Fibroblast of lung (primary cell): ENCODE results near the gene PPM1G. TPM values are rescaled to one million over a fixed set of nuclear protein-coding genes. Genes with fewer than 3 reads are reported as not detected.

ENCODE experiments used
- DNase-seq, 2 donors: peaks; one replicate each; pipeline versions ENCODE4 v3.0.0 to v3.0.0-alpha.2; 2010; ENCODE audit warnings: low read depth in 2 of 2
- H2AFZ ChIP-seq: 2 replicates; pipeline ENCODE4 v1.5.1; 2012; ENCODE audit warnings: low read length, control low read depth, inconsistent platforms
- H3K27ac ChIP-seq: 2 replicates; pipeline ENCODE4 v1.5.1; 2011; ENCODE audit warnings: low read length, control low read depth; ENCODE audit not compliant: insufficient read depth
- H3K27me3 ChIP-seq: 2 replicates; pipeline ENCODE4 v1.5.1; 2011; ENCODE audit warnings: mild to moderate bottlenecking, low read length; ENCODE audit not compliant: control insufficient read depth, insufficient read depth
- H3K36me3 ChIP-seq: 2 replicates; pipeline ENCODE4 v1.5.1; 2011; ENCODE audit warnings: low read length; ENCODE audit not compliant: control insufficient read depth, insufficient read depth
- H3K4me1 ChIP-seq: 2 replicates; pipeline ENCODE4 v1.5.1; 2011; ENCODE audit warnings: low read length; ENCODE audit not compliant: control insufficient read depth, insufficient read depth; ENCODE audit errors: extremely low read depth
- H3K4me2 ChIP-seq: 2 replicates; pipeline ENCODE4 v1.5.1; 2011; ENCODE audit warnings: low read length, control low read depth; ENCODE audit not compliant: insufficient read depth; ENCODE audit errors: extremely low read depth
- H3K4me3 ChIP-seq, 4 experiments: fragments of 200-600 bp in 1 of 4; sonication (generic) in 1 of 4; replicated peaks in 1 of 4; 2 replicates each; pipeline ENCODE4 v1.5.1; 2011 to 2016; ENCODE audit warnings: low read length in 4 of 4, low read depth in 3 of 4, mild to moderate bottlenecking in 3 of 4, control low read depth in 2 of 4, inconsistent platforms in 1 of 4, mixed read lengths in 1 of 4; ENCODE audit not compliant: insufficient read depth in 1 of 4; ENCODE audit errors: control extremely low read depth in 1 of 4
- H3K79me2 ChIP-seq: 2 replicates; pipeline ENCODE4 v1.5.1; 2012; ENCODE audit warnings: mild to moderate bottlenecking, low read length, inconsistent platforms; ENCODE audit not compliant: control insufficient read depth, insufficient read depth
- H3K9ac ChIP-seq: 2 replicates; pipeline ENCODE4 v1.5.1; 2011; ENCODE audit warnings: mild to moderate bottlenecking, low read length, control low read depth; ENCODE audit not compliant: insufficient read depth
- H3K9me3 ChIP-seq: 2 replicates; pipeline ENCODE4 v1.5.1; 2012; ENCODE audit warnings: low read depth, low read length; ENCODE audit not compliant: control insufficient read depth, insufficient read depth
- H4K20me1 ChIP-seq: 2 replicates; pipeline ENCODE4 v1.5.1; 2011; ENCODE audit warnings: low read length; ENCODE audit not compliant: control insufficient read depth, insufficient read depth; ENCODE audit errors: extremely low read depth
- CTCF ChIP-seq, 2 donors: IDR thresholded peaks in 1 of 2; conservative IDR thresholded peaks in 1 of 2; 1 replicate in 1 of 2; 2 replicates in 1 of 2; pipeline ENCODE4 v1.5.1; 2011 to 2012; ENCODE audit warnings: low read length in 2 of 2, control low read depth in 1 of 2, inconsistent platforms in 1 of 2, low read depth in 1 of 2, mild to moderate bottlenecking in 1 of 2
- EZH2 ChIP-seq: IDR thresholded peaks from 2 replicates; pipeline ENCODE4 v1.5.1; 2012; ENCODE audit warnings: low read length, control low read depth, mild to moderate bottlenecking; ENCODE audit errors: missing control alignments
- polyA minus RNA-seq: library from RNA; depleted of rRNA, polyadenylated mRNA; stranded (reverse); fragments of >200 nt; gene quantifications from 2 replicates; pipeline ENCODE4 v1.2.3, GENCODE V29; 2011; ENCODE audit warnings: low replicate concordance
- polyA plus RNA-seq, 2 donors: library from polyadenylated mRNA; depleted of rRNA in 1 of 2; stranded (reverse) in 1 of 2; unstranded in 1 of 2; fragments of >200 nt; gene quantifications; 2 replicates each; pipeline ENCODE4 v1.2.1, GENCODE V29; 2011 to 2012; ENCODE audit warnings: missing spikeins in 1 of 2
- total RNA-seq: library from RNA; depleted of rRNA; stranded (reverse); fragments of >200 nt; gene quantifications from 2 replicates; pipeline ENCODE4 v1.2.1, GENCODE V29; 2014

Gene PPM1G
- total RNA-seq, result 63.4 and 67.0 TPM in 2 replicates
- polyA plus RNA-seq, result 54.7 and 85.4 TPM in 2 replicates
- 68.1 and 109 TPM in 2 replicates for polyA plus RNA-seq (2012)
- 37.9 and 63.0 TPM in 2 replicates for polyA minus RNA-seq

- H3K9ac ChIP-seq, result peak within 1 kb of the TSS; percentile 85
- peak within 1 kb of the TSS; percentile 83 for H3K27ac ChIP-seq
- no peaks in the 10 kb centered on the region for H3K27me3 ChIP-seq
- TF ChIP-seq CTCF (conservative IDR thresholded peaks at IDR 0.05 in 1 of 2, IDR thresholded peaks at IDR 0.05 in 1 of 2; ENCODE audit: low read depth in 1 of 2, low read length in 2 of 2) (no peak), EZH2 (no peak)
- peak within 1 kb of the TSS; percentile 94 for H2AFZ ChIP-seq
- H3K36me3 ChIP-seq, result no peaks in the 10 kb centered on the region
- DNase-seq, result peak; percentile 88 to 89
- peaks cover 42% of the 10 kb centered on the region for H3K79me2 ChIP-seq
- no peaks in the 10 kb centered on the region for H3K9me3 ChIP-seq
- H3K4me3 ChIP-seq, result peak within 1 kb of the TSS; percentile 85 to 95 (median 88)
- H3K4me2 ChIP-seq, result peak within 1 kb of the TSS; percentile 92
- no peaks in the 10 kb centered on the region for H3K4me1 ChIP-seq
- no peaks in the 10 kb centered on the region for H4K20me1 ChIP-seq
These were observed at the start of gene PPM1G for GRCh38 chr2:27409321-27410073. PPM1G (minus strand) TSS chr2:27409591; CDS start chr2:27409422, 169 bp downstream.

- Histone ChIP-seq H3K4me1 (no peaks in the 10 kb centered on the region), H3K27me3 (no peaks in the 10 kb centered on the region), H3K9me3 (no peaks in the 10 kb centered on the region), H3K27ac (no peak overlapping the region), H3K4me2 (no peak overlapping the region), H3K79me2 (no peaks in the 10 kb centered on the region), H3K36me3 (peaks cover 11% of the 10 kb centered on the region), H4K20me1 (no peaks in the 10 kb centered on the region), H3K9ac (no peak overlapping the region), H2AFZ (no peak overlapping the region), H3K4me3 (no peak overlapping the region)
- DNase-seq, result no peak
- TF ChIP-seq CTCF (conservative IDR thresholded peaks at IDR 0.05 in 1 of 2, IDR thresholded peaks at IDR 0.05 in 1 of 2; ENCODE audit: low read depth in 1 of 2, low read length in 2 of 2), result no peak
- TF ChIP-seq EZH2, result no peak
These were observed 44.6 kb upstream of the PPM1G start for GRCh38 chr2:27453968-27454367.

GRCh38 chr2:27451095-27451494, 41.7 kb upstream of the PPM1G start:
- Histone ChIP-seq H4K20me1 (no peaks in the 10 kb centered on the region), H3K27ac (no peak overlapping the region), H3K36me3 (peaks cover 12% of the 10 kb centered on the region), H3K9me3 (no peaks in the 10 kb centered on the region), H3K4me3 (no peak overlapping the region), H3K79me2 (no peaks in the 10 kb centered on the region), H3K27me3 (no peaks in the 10 kb centered on the region), H3K4me1 (no peaks in the 10 kb centered on the region), H3K9ac (no peak overlapping the region), H2AFZ (no peak overlapping the region), H3K4me2 (no peak overlapping the region)
- TF ChIP-seq EZH2 (no peak), CTCF (conservative IDR thresholded peaks at IDR 0.05 in 1 of 2, IDR thresholded peaks at IDR 0.05 in 1 of 2; ENCODE audit: low read depth in 1 of 2, low read length in 2 of 2) (no peak)
- no peak for DNase-seq
